ENCODE data around the gene DNAJC19.

The DNAJC19 gene

GRCh38 chr3:180989291-180990163 is at the start of gene DNAJC19:
Gene DNAJC19 (minus strand): TSS chr3:180989736. CDS start chr3:180989602, 134 bp downstream.
- Histone ChIP-seq H2AFZ (ENCODE audit: low read length) (peak within 1 kb of the TSS; percentile 92), H3K27me3 (ENCODE audit: insufficient read depth, low read length, poor library complexity, severe bottlenecking) (no peaks in the 10 kb centered on the region), H4K20me1 (ENCODE audit: insufficient read depth, low read length, poor library complexity, severe bottlenecking) (no peaks in the 10 kb centered on the region), H3K9ac (ENCODE audit: low read depth, low read length, poor library complexity, severe bottlenecking) (peak within 1 kb of the TSS; percentile 82), H3F3A (ENCODE audit: low read depth) (no peaks in the 10 kb centered on the region), H3K4me2 (ENCODE audit: low read depth, low read length, poor library complexity, severe bottlenecking) (peak within 1 kb of the TSS; percentile 92), H3K79me2 (ENCODE audit: insufficient read depth, low read length) (peaks cover 22% of the 10 kb centered on the region), H3K4me1 (ENCODE audit: insufficient read depth, low read length, poor library complexity, severe bottlenecking) (peaks cover 23% of the 10 kb centered on the region), H3K9me2 (replicated peaks; ENCODE audit: low read depth, low read length) (no peaks in the 10 kb centered on the region), H3K36me3 (ENCODE audit: insufficient read depth, low read length) (no peaks in the 10 kb centered on the region), H3K9me3 (ENCODE audit: insufficient read depth, low read depth, low read length) (no peaks in the 10 kb centered on the region), H3K4me3 (ENCODE audit: low read length, poor library complexity, severe bottlenecking) (peak within 1 kb of the TSS; percentile 90)
- TF ChIP-seq EZH2phosphoT487 (IDR thresholded peaks at IDR 0.05; ENCODE audit: borderline replicate concordance) (no peak), CTCF (conservative IDR thresholded peaks at IDR 0.05; ENCODE audit: low read length) (no peak)

- Histone ChIP-seq H3K4me2 (ENCODE audit: low read depth, low read length, poor library complexity, severe bottlenecking) (no peak overlapping the region), H2AFZ (ENCODE audit: low read length) (no peak overlapping the region), H3K4me1 (ENCODE audit: insufficient read depth, low read length, poor library complexity, severe bottlenecking) (no peaks in the 10 kb centered on the region), H3K9me3 (ENCODE audit: insufficient read depth, low read depth, low read length) (no peaks in the 10 kb centered on the region), H3K9ac (ENCODE audit: low read depth, low read length, poor library complexity, severe bottlenecking) (no peak overlapping the region), H3K4me3 (ENCODE audit: low read length, poor library complexity, severe bottlenecking) (no peak overlapping the region), H3K27me3 (ENCODE audit: insufficient read depth, low read length, poor library complexity, severe bottlenecking) (no peaks in the 10 kb centered on the region), H3K9me2 (replicated peaks; ENCODE audit: low read depth, low read length) (no peaks in the 10 kb centered on the region; the same call in none of the 2 replicates), H3F3A (ENCODE audit: low read depth) (no peaks in the 10 kb centered on the region), H3K36me3 (ENCODE audit: insufficient read depth, low read length) (no peaks in the 10 kb centered on the region), H4K20me1 (ENCODE audit: insufficient read depth, low read length, poor library complexity, severe bottlenecking) (no peaks in the 10 kb centered on the region), H3K79me2 (ENCODE audit: insufficient read depth, low read length) (no peaks in the 10 kb centered on the region)
- TF ChIP-seq EZH2phosphoT487 (IDR thresholded peaks at IDR 0.05; ENCODE audit: borderline replicate concordance) (no peak), CTCF (conservative IDR thresholded peaks at IDR 0.05; ENCODE audit: low read length) (no peak)
These were observed 41.4 kb upstream of the DNAJC19 start for GRCh38 chr3:181030948-181031347.

- no peak overlapping the region for H3K4me3 ChIP-seq (ENCODE audit: low read length, poor library complexity, severe bottlenecking)
- TF ChIP-seq CTCF (conservative IDR thresholded peaks at IDR 0.05; ENCODE audit: low read length) = no peak
- no peak for TF ChIP-seq EZH2phosphoT487 (IDR thresholded peaks at IDR 0.05; ENCODE audit: borderline replicate concordance)
These were observed 35.7 kb upstream of the DNAJC19 start for GRCh38 chr3:181025204-181025603.

More at GRCh38 chr3:181025204-181025603, 35.7 kb upstream of the DNAJC19 start:
- Histone ChIP-seq H4K20me1 (ENCODE audit: insufficient read depth, low read length, poor library complexity, severe bottlenecking) (no peaks in the 10 kb centered on the region), H2AFZ (ENCODE audit: low read length) (no peak overlapping the region), H3K9me2 (replicated peaks; ENCODE audit: low read depth, low read length) (no peaks in the 10 kb centered on the region; the same call in 1 of the 2 replicates), H3K4me2 (ENCODE audit: low read depth, low read length, poor library complexity, severe bottlenecking) (no peak overlapping the region), H3K9me3 (ENCODE audit: insufficient read depth, low read depth, low read length) (no peaks in the 10 kb centered on the region), H3K9ac (ENCODE audit: low read depth, low read length, poor library complexity, severe bottlenecking) (no peak overlapping the region), H3K27me3 (ENCODE audit: insufficient read depth, low read length, poor library complexity, severe bottlenecking) (no peaks in the 10 kb centered on the region), H3F3A (ENCODE audit: low read depth) (no peaks in the 10 kb centered on the region), H3K79me2 (ENCODE audit: insufficient read depth, low read length) (no peaks in the 10 kb centered on the region), H3K36me3 (ENCODE audit: insufficient read depth, low read length) (no peaks in the 10 kb centered on the region), H3K4me1 (ENCODE audit: insufficient read depth, low read length, poor library complexity, severe bottlenecking) (no peaks in the 10 kb centered on the region)

Measured in Loucy (cell line).